Vagina (tissue), 2 donors: Measurements from ENCODE around the gene SUMF2.
"Not testable (repeated sequence)": the region's sequence is repeated elsewhere in the genome, so short reads cannot be mapped to it uniquely, and the experiment has no call there.

Experiments used
- CTCF ChIP-seq, 3 experiments: fragments of 450-650 bp in 2 of 3; fragments of 200-600 bp in 1 of 3; sonication (generic) in 1 of 3; IDR thresholded peaks; one replicate each; pipeline ENCODE4 v1.5.1; 2017 to 2019; ENCODE audit warnings: antibody characterized with exemption in 3 of 3, mild to moderate bottlenecking in 2 of 3, moderate library complexity in 2 of 3
- POLR2AphosphoS5 ChIP-seq, 2 donors: sonication (generic); formaldehyde crosslinking; IDR thresholded peaks; one replicate each; pipeline ENCODE4 v1.9.0; 2017; ENCODE audit warnings: antibody characterized with exemption in 2 of 2, mild to moderate bottlenecking in 2 of 2, low read depth in 1 of 2; ENCODE audit not compliant: insufficient read depth in 1 of 2

- not testable (repeated sequence) for TF ChIP-seq CTCF (IDR thresholded peaks at IDR 0.05); POLR2AphosphoS5 (IDR thresholded peaks at IDR 0.05; ENCODE audit: insufficient read depth in 1 of 2, low read depth in 1 of 2)
Measured at GRCh38 chr7:56104138-56104537, 40.1 kb downstream of the SUMF2 start.
